Heart right ventricle (tissue), 16 donors: Measurements from ENCODE around the gene STX12. TPM values are rescaled to one million over a fixed set of nuclear protein-coding genes. Genes with fewer than 3 reads are reported as not detected.

Source experiments
- ATAC-seq, 8 donors: fragments of 200-7000 bp; cut with Tn5 transposase; one replicate each; pipeline ENCODE4 v1.9.1; 2020; ENCODE audit warnings: mild to moderate bottlenecking in 8 of 8, moderate library complexity in 8 of 8, moderate number of reproducible peaks in 1 of 8
- DNase-seq, 2 donors: peaks; one replicate each; pipeline ENCODE4 v3.0.0-alpha.2; 2020
- H3K27ac ChIP-seq, 10 donors: fragments of 200-600 bp; sonication (generic) in 2 of 10; one replicate each; pipeline versions ENCODE4 v1.5.0 to v1.8.0; 2020 to 2022; ENCODE audit warnings: mild to moderate bottlenecking in 3 of 10
- H3K27me3 ChIP-seq, 7 donors: fragments of 200-600 bp; one replicate each; pipeline ENCODE4 v1.8.0; 2021 to 2022; ENCODE audit warnings: mild to moderate bottlenecking in 2 of 7
- H3K36me3 ChIP-seq, 9 donors: fragments of 200-600 bp; sonication (generic) in 1 of 9; one replicate each; pipeline versions ENCODE4 v1.5.0 to v1.8.0; 2020 to 2022; ENCODE audit warnings: mild to moderate bottlenecking in 2 of 9
- H3K4me1 ChIP-seq, 9 donors: fragments of 200-600 bp; sonication (generic) in 1 of 9; one replicate each; pipeline versions ENCODE4 v1.5.0 to v1.8.0; 2020 to 2022; ENCODE audit warnings: mild to moderate bottlenecking in 4 of 9
- H3K4me3 ChIP-seq, 10 donors: fragments of 200-600 bp; sonication (generic) in 2 of 10; one replicate each; pipeline versions ENCODE4 v1.5.0 to v1.8.0; 2020 to 2022; ENCODE audit warnings: mild to moderate bottlenecking in 7 of 10, moderate library complexity in 2 of 10
- H3K9me3 ChIP-seq, 11 donors: fragments of 200-600 bp in 10 of 11; sonication (generic) in 2 of 11; one replicate each; pipeline versions ENCODE4 v1.5.0 to v1.8.0; 2013 to 2022; ENCODE audit warnings: mild to moderate bottlenecking in 2 of 11, control low read depth in 1 of 11, moderate library complexity in 1 of 11
- WGBS, 2 donors: extraction: QIAGEN DNeasy Blood & Tissue Kit; methylation state at CpG; one replicate each; pipeline ENCODE4 v1.1.7; 2013; ENCODE audit warnings: inconsistent platforms in 1 of 2; 5-methylcytosine and 5-hydroxymethylcytosine counted together
- intact Hi-C, 10 donors: fragments of 100-400 bp; cut with DNase I; formaldehyde crosslinking; loops; one replicate each; pipeline versions ENCODE4 v1.11.1 to v1.14.2; 2022
- polyA plus RNA-seq, 2 donors: library from polyadenylated mRNA; stranded (reverse); fragments of 200-250 nt; gene quantifications; one replicate each; pipeline ENCODE4 v1.2.3, GENCODE V29; 2013
- total RNA-seq, 10 donors: library from RNA; stranded (reverse); fragmentation: NEBNext Ultra II Directional in 3 of 10; extraction: Animal tissue kit (Norgen Biotek cat#: 25700) in 3 of 10; gene quantifications; one replicate each; pipeline versions ENCODE4 v1.2.1 to v1.2.4, GENCODE V29; 2021 to 2023
- TF ChIP-seq, protein P1 (sequence below), 9 donors: fragments of 200-600 bp; sonication (generic) in 2 of 9; IDR thresholded peaks; one replicate each; pipeline versions ENCODE4 v1.5.0 to v1.8.0; 2021 to 2022; ENCODE audit warnings: antibody characterized with exemption in 9 of 9, mild to moderate bottlenecking in 5 of 9, moderate library complexity in 1 of 9
- donor health status: Arrhythmogenic right ventricular cardiomyopathy.
- donor health status: ischemic (EF 13 %, LVEDD 7.1; RV severe dilation, severe dysfunction).
- donor health status: healthy with polysubstance abuse.
- donor health status: DM: no; HTN: yes; CAD: no.
- donor health status: DM: no; HTN: no; CAD: no.
- donor health status: ischemic (EF 25% LVEDD 6.9; RV normal size, moderate dysfunction).
- donor health status: ischemic (EF 25% LVEDD 5.7; RV mildly dilated, moderate dysfunction).
- donor health status: healthy.
- donor health status: DM: yes; HTN: yes; CAD: no.
- donor health status: Ischemic cardiomyopathy.
- donor health status: ischemic (EF 35%, LVEDD 5.7; RV mildly dilated, moderate dysfunction).
- donor health status: nonischemic (EF 11% LVEDD 7.7; RV severe dilation, severe dysfunction).
- donor health status: DM: yes; HTN: yes; CAD: no.
- donor health status: PGD.
- donor health status: ischemic (EF 29% LVEDD 5.4; RV normal size, mild dysfunction).
- donor health status: nonischemic (EF 23%, LVEDD 6.1; RV moderate dilation, normal function).

The STX12 gene
- total and polyA plus RNA-seq, 12 donors: 15.1 to 45.7 (median 21.2) TPM

DNA sequence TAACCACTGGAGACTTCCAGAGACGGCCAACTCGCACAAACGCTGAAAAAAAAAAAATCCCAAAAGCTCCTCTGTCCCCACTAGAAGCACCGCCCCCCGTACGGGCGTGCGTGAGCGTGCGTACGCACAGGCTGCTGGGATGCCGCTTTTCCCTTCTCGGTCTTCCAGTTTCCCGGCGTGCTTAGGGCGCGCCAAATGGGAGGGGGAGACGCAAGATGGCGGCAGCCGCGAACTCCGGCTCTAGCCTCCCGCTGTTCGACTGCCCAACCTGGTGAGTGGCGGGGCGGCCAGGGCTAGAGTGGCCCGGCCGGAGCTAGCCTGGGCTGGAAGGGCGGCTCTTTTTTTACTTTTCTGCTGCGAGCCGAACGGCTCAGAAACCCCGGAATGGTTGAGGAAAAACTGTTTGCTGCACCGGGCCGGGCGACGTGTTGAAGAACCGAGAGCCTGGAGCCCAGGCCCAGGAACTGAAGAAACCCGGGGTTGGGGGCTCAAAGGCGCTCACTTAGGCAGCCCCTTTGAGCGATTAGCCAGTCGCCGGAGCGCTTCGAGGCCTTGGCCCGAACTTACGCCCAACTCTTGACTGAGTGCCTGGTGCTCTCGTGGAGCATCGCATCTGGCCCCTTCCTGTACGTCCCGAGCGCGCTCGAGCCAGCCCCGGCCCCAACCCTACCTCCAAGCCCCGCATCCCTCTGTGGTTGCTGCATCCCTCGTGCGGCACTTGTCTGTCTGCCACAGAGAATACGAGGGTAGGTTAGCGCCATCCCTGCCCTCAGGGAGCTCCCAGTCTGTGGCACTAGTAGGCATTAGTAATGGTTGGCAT is 57.8 kb downstream of the STX12 start, which contains the start of gene PPP1R8:
Gene PPP1R8 (plus strand): TSS at position 162 of the 820 bp plus-strand sequence. CDS start 54 bp downstream, at position 216.
- Histone ChIP-seq H3K4me1 (peaks cover 0 to 40% (median 22%) of the 10 kb centered on the region in 9 donors), H3K4me3 (peak within 1 kb of the TSS; percentile 61 to 97 (median 89)), H3K27me3 (no peaks in the 10 kb centered on the region), H3K9me3 (no peaks in the 10 kb centered on the region), H3K27ac (peak within 1 kb of the TSS; percentile 73 to 96 (median 90)), H3K36me3 (peaks cover 0 to 40% (median 8%) of the 10 kb centered on the region in 9 donors)
- TF ChIP-seq, protein P1, sequence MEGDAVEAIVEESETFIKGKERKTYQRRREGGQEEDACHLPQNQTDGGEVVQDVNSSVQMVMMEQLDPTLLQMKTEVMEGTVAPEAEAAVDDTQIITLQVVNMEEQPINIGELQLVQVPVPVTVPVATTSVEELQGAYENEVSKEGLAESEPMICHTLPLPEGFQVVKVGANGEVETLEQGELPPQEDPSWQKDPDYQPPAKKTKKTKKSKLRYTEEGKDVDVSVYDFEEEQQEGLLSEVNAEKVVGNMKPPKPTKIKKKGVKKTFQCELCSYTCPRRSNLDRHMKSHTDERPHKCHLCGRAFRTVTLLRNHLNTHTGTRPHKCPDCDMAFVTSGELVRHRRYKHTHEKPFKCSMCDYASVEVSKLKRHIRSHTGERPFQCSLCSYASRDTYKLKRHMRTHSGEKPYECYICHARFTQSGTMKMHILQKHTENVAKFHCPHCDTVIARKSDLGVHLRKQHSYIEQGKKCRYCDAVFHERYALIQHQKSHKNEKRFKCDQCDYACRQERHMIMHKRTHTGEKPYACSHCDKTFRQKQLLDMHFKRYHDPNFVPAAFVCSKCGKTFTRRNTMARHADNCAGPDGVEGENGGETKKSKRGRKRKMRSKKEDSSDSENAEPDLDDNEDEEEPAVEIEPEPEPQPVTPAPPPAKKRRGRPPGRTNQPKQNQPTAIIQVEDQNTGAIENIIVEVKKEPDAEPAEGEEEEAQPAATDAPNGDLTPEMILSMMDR (IDR thresholded peaks at IDR 0.05): no peak
- intact Hi-C loops: no loop called here
- DNase-seq: peak; percentile 91 to 93
- ATAC-seq: peak; percentile 99 to 100 (median 100)
- WGBS, 2 donors: 0% methylated on average over 60 of the region's 60 CpGs

DNA sequence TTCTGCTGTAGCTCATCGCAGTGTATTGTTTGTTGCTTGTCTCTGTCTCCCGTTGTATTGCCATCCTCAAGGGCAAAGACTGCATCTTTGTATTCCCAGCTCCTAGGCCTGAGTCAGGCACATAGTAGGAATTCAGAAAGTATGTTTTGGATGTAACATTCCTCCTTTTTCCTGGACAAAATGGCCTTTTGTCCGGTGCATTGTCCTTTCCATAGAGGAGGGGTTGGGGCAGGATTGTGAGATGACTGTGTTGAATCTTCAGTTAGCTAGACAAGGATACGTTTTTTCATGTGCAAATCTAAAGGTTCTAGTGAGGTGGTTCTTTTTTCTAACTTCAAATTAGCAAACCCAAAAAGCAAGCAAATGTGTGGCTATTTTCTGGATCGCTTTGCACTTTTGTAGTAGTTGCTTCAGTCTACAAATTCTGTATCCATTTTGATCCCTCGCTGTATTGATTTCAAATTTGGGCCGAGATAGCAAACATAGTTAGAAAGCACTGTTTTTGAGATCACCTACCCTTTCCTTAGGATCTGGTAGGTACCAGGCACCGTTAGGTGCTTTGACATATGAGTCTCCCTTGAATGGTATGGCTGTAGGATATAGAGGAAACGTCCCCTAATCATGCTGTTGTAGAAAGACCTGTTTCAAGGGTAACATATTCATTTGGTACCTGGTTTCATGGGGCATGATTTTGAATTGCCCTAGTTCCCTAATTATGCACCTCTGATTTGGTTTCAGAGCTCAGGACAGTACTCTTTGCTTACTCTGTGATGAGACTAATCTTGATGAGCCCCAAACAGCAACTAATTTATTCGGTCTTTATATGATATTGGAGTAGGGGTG is 58.8 kb downstream of the STX12 start:
- Histone ChIP-seq H3K4me1 (peaks cover 0 to 40% (median 22%) of the 10 kb centered on the region in 9 donors), H3K9me3 (no peaks in the 10 kb centered on the region), H3K4me3 (peak overlapping the region; percentile 61 to 97 (median 89)), H3K27me3 (no peaks in the 10 kb centered on the region), H3K27ac (peak overlapping the region in 4 of 10 donors; percentile 87 to 96 (median 92)), H3K36me3 (peaks cover 0 to 50% (median 8%) of the 10 kb centered on the region in 9 donors)
- ATAC-seq: no peak
- no peak for DNase-seq
- intact Hi-C loops: no loop called here
- TF ChIP-seq, protein P1 (IDR thresholded peaks at IDR 0.05): no peak
- WGBS, 2 donors: 48% methylated on average over 10 of the region's 10 CpGs

DNA sequence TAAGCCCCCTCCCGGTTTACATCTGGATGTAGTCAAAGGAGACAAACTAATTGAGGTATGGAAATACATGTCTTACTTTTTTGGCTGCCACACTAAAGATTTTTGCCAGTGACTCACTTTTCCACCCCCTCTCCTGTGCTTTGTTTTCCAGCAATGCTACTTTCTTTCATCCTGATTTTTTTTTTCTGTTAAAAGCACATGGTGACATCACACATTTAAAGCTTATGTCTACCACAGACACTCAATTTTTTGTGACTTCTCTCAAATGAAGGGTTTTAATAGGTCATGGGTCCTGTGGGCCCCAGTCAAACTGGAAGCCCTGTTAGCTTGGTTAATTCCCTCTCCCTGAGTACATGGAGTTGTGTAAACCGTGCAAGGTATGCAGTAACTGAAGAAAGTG is 59.7 kb downstream of the STX12 start:
- TF ChIP-seq, protein P1 (IDR thresholded peaks at IDR 0.05): no peak
- DNase-seq: no peak
- peaks cover 0 to 40% (median 22%) of the 10 kb centered on the region in 9 donors for H3K4me1 ChIP-seq
- peaks cover 0 to 49% (median 8%) of the 10 kb centered on the region in 9 donors for H3K36me3 ChIP-seq
- intact Hi-C loops: no loop called here
- no peak overlapping the region for H3K4me3 ChIP-seq
- no peaks in the 10 kb centered on the region for H3K9me3 ChIP-seq
- H3K27ac ChIP-seq: no peak overlapping the region
- no peaks in the 10 kb centered on the region for H3K27me3 ChIP-seq
- WGBS, 2 donors: 87 to 91% methylated on average over 2 of the region's 2 CpGs
- no peak for ATAC-seq

DNA sequence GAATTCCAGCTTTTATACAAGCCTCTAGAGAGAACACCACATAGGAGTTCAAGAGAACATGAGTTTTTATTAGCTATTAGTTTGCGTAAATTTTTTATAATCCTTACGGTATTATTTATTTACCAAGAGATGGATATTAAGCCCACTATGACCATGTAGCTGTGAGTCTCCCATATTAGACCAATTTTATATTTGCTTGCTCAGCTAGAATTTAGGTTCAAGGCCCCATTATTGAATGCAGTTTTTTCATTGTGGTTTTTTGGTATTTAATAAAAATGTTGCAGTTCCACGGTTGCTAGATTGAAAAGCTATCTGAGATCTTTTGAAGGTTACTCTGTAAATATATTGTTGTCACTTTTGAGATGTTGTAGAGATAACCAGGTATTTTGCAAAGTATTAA is 60.5 kb downstream of the STX12 start:
- Histone ChIP-seq H3K27ac (no peak overlapping the region), H3K27me3 (no peaks in the 10 kb centered on the region), H3K9me3 (no peaks in the 10 kb centered on the region), H3K4me3 (no peak overlapping the region), H3K36me3 (peaks cover 0 to 54% (median 8%) of the 10 kb centered on the region in 9 donors), H3K4me1 (peaks cover 0 to 40% (median 22%) of the 10 kb centered on the region in 9 donors)
- intact Hi-C loops: no loop called here
- WGBS, 2 donors: 90 to 93% methylated on average over 3 of the region's 3 CpGs
- TF ChIP-seq, protein P1 (IDR thresholded peaks at IDR 0.05): no peak
- DNase-seq (no peak), ATAC-seq (no peak)
